Stomach (tissue), 4 donors: ENCODE measurements around the gene MIA.
A peak's percentile ranks its signal among the peaks of the same experiment; 100 is the strongest.
"Not testable (repeated sequence)": the region's sequence is repeated elsewhere in the genome, so short reads cannot be mapped to it uniquely, and the experiment has no call there.

Source experiments
- CTCF ChIP-seq, 7 experiments: fragments of 450-650 bp in 4 of 7; fragments of 200-600 bp in 3 of 7; sonication (generic) in 3 of 7; IDR thresholded peaks; one replicate each; pipeline ENCODE4 v1.5.1; 2016 to 2019; ENCODE audit warnings: antibody characterized with exemption in 7 of 7, control low read depth in 2 of 7, mild to moderate bottlenecking in 1 of 7
- EP300 ChIP-seq: sonication (generic); formaldehyde crosslinking; IDR thresholded peaks from one replicate; pipeline ENCODE4 v1.6.1; 2017; ENCODE audit warnings: antibody characterized with exemption

DNA sequence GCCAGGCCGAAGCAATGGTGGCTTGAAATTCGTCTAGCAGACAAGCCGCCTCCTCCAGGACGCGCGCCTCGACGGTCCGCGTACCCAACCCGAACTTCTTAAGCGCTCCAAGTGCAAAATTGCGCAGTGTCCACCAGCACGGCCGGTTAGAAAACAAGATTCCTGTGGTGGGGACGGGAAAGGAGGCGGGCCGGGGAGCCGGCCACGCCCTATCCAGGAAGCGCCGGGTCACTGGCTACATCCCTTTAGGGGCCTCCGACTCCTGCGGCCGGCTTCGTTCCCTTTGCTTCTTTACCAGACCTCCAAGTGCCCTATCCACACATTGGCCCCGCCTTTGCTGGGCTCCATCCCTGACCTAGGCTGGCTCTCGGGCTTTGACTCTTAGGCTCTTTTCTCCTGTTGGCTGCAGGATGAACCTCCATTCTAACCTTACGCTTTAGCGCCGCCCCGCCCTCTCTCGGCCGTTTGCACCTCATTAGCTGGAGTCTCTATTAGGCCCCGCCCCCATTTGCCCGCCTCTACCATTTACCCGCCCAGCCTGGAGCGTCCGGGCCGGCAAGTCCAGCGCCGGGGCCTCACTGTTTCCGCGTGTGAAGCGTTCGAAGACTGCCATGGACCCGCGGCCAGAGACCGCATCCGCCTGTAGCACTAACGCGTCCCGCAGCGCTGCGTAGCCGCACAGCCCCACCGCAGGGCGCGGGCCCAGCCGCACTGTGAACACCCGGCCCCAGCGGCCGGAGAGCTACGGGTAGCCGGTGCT lies 35.5 kb downstream of the MIA start:
- TF ChIP-seq EP300, result not testable (repeated sequence)
- TF ChIP-seq CTCF (IDR thresholded peaks at IDR 0.05), result peak in 1 of 7 experiments; percentile 21
